Astrocyte of the spinal cord (primary cell): ENCODE data around the gene BRD4.
A peak's percentile ranks its signal among the peaks of the same experiment; 100 is the strongest.

Experiments
- DNase-seq: peaks from one replicate; pipeline ENCODE4 v3.0.0; 2011; ENCODE audit warnings: low read depth, low spot score
- H3K4me3 ChIP-seq: 2 replicates; pipeline ENCODE4 v1.5.1; 2011; ENCODE audit warnings: low read depth, mild to moderate bottlenecking, low read length, moderate library complexity
- in situ Hi-C: cut with HindIII; loops from 2 replicates; pipeline ENCODE4 v1.10.0; 2017; ENCODE audit warnings: low sequenced_read_pairs
- TF ChIP-seq, protein P1 (sequence below): IDR thresholded peaks from 2 replicates; pipeline ENCODE4 v1.5.1; 2012; ENCODE audit warnings: low read depth, mild to moderate bottlenecking, low read length, inconsistent platforms

BRD4 gene

DNA sequence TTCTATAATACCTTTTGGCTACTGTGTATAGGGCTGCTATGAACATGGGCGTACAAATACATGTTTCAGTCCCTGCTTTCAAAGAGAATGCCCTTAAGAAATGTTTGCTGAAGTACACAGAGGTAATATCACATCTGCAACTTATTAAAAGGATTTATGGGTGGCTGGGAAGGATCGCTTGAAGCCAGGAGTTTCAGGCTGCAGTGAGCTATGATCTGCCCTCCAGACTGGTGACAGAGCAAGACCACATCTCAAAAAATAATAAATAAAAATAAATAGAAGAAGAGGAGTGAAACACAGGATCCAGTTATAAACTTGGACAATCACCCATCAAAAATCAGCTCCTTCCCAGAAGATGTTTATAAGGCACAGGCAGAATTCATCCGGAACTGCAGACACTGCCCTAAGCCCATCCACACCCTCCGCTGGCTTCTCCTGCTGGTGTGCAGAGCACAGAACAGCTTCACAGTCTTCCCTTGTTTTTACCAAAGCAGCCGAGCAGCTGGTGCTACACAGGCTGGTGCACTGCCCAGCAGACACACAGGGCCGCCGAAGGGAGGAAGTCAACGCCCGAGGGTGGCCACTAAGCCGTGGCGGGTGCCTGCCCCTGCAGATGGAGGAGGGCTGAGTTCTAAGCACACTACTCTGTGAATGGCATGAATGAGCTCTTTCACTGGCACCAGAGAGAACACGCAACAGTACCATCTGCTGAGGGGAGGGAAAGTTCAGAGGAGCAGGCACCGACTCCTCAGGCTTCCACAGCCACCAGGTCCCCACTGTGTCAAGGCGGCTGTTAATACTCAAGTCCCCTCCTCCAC is 44.0 kb downstream of the BRD4 start:
- no peak overlapping the region for H3K4me3 ChIP-seq
- TF ChIP-seq, protein P1, sequence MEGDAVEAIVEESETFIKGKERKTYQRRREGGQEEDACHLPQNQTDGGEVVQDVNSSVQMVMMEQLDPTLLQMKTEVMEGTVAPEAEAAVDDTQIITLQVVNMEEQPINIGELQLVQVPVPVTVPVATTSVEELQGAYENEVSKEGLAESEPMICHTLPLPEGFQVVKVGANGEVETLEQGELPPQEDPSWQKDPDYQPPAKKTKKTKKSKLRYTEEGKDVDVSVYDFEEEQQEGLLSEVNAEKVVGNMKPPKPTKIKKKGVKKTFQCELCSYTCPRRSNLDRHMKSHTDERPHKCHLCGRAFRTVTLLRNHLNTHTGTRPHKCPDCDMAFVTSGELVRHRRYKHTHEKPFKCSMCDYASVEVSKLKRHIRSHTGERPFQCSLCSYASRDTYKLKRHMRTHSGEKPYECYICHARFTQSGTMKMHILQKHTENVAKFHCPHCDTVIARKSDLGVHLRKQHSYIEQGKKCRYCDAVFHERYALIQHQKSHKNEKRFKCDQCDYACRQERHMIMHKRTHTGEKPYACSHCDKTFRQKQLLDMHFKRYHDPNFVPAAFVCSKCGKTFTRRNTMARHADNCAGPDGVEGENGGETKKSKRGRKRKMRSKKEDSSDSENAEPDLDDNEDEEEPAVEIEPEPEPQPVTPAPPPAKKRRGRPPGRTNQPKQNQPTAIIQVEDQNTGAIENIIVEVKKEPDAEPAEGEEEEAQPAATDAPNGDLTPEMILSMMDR, result no peak
- in situ Hi-C loops, result no loop called here
- peak; percentile 29 for DNase-seq

DNA sequence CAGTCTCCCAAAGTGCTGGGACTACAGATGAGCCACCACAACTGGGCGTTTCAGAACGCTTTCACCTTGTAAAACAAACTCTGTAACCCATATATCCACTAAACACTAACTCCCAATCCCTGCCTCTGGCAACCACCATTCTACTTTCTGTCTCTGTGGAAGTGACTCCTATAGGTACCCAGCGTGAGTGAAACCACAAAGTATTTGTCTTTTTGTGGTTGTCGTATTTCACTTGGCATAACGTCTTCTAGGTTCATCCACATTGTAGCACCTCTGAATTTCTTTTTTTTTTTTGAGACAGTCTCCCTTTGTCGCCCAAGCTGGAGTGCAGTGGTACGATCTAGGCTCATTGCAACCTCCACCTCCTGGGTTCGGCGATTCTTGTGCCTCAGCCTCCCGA is 44.8 kb downstream of the BRD4 start:
- in situ Hi-C loops, result no loop called here
- peak; percentile 33 for DNase-seq
- H3K4me3 ChIP-seq, result no peak overlapping the region
- TF ChIP-seq, protein P1, result no peak

GRCh38 chr19:15286688-15287365 is 45.5 kb downstream of the BRD4 start:
- TF ChIP-seq, protein P1, result no peak
- no peak overlapping the region for H3K4me3 ChIP-seq
- in situ Hi-C loops, result no loop called here
- DNase-seq, result no peak

- TF ChIP-seq, protein P1, result no peak
Measured at GRCh38 chr19:15285896-15286591, 46.3 kb downstream of the BRD4 start.

GRCh38 chr19:15284896-15285295 is 47.4 kb downstream of the BRD4 start:
- H3K4me3 ChIP-seq, result no peak overlapping the region
- TF ChIP-seq, protein P1, result no peak
- DNase-seq, result no peak
- in situ Hi-C loops, result no loop called here

More at GRCh38 chr19:15285896-15286591, 46.3 kb downstream of the BRD4 start:
- in situ Hi-C loops, result no loop called here
- H3K4me3 ChIP-seq, result no peak overlapping the region
- DNase-seq, result no peak

DNA sequence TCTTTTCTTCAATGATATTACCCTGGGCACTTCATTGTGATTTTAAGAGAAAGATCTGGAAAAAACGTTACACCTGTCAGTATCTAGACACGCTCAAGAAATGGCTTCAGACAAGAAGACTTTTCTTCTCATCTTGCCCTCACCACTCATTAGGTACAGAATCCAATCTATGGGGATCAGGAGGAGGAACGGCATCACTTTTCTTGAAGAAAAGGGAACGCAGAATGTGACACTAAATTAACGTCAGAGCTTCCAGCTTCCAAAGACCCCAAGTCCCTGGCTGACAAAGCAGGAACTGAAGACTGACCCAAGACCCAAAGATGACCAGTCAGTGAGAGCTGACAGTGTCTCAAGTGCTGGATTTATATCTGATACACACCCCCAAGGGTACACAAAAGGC is 48.2 kb downstream of the BRD4 start:
- in situ Hi-C loops, result no loop called here
- no peak overlapping the region for H3K4me3 ChIP-seq
- TF ChIP-seq, protein P1, result no peak
- DNase-seq, result no peak
